HL-60 (cell line): ENCODE results near the gene TPX2.

Experiments
- POLR2AphosphoS5 ChIP-seq: IDR thresholded peaks from 2 replicates; pipeline ENCODE4 v1.6.1; 2012; ENCODE audit warnings: low read depth
- SPI1 ChIP-seq: IDR thresholded peaks from 2 replicates; pipeline ENCODE4 v1.6.1; 2012; ENCODE audit warnings: low read depth, mild to moderate bottlenecking, borderline replicate concordance
- TF ChIP-seq, protein P1 (sequence below): IDR thresholded peaks from one replicate; pipeline ENCODE4 v1.5.1; 2011; ENCODE audit warnings: low read length, control low read depth, inconsistent platforms; ENCODE audit not compliant: insufficient read depth

DNA sequence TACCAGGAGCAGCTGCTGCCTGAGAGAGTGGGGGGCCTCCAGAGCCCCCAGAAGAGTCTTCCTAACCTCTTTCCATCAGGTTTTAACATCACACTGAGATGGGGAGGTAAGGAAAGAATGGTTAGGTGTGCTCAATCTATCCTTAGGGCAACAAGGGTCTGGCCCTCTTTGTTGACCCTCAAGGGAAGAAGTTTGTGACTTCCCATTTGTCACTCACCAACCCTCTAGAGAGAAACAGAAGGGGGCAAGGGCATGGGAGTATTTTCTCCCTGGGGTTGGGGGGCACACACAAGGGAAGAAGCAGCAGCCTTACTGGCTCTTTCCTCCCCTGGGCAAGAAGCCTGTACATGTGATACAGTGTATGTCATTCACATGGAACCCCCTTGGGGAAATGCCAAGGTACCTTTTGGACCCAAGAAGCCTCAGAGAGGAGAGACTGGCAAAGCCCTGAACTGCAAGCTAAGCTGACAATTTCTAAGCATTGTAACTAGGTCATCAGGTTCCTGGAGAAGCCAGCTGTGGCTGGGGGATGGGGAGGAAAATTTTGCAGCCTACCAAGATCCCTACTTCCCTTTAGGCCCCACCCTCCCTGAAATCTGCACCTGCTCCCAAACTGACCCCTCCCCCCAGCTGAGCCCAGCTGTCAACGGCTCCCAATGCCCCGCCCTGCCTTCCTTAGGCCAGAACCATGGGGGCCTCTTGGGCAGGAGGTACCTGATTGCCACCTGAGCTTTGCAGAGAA is 30.9 kb upstream of the TPX2 start:
- TF ChIP-seq, protein P1, sequence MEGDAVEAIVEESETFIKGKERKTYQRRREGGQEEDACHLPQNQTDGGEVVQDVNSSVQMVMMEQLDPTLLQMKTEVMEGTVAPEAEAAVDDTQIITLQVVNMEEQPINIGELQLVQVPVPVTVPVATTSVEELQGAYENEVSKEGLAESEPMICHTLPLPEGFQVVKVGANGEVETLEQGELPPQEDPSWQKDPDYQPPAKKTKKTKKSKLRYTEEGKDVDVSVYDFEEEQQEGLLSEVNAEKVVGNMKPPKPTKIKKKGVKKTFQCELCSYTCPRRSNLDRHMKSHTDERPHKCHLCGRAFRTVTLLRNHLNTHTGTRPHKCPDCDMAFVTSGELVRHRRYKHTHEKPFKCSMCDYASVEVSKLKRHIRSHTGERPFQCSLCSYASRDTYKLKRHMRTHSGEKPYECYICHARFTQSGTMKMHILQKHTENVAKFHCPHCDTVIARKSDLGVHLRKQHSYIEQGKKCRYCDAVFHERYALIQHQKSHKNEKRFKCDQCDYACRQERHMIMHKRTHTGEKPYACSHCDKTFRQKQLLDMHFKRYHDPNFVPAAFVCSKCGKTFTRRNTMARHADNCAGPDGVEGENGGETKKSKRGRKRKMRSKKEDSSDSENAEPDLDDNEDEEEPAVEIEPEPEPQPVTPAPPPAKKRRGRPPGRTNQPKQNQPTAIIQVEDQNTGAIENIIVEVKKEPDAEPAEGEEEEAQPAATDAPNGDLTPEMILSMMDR = no peak
- TF ChIP-seq POLR2AphosphoS5 (peak; percentile 89), SPI1 (0 out of 2 replicates have a peak, but pooled peaks have one; percentile 22)
